HEK293 (cell line): ENCODE measurements around the gene TDRD1.
A peak's percentile ranks its signal among the peaks of the same experiment; 100 is the strongest.

ENCODE experiments used
- CTCF ChIA-PET: fragments of 350-600 bp; formaldehyde crosslinking; extraction: SDS; loops from one replicate; lab custom pipeline; 2021; ENCODE audit warnings: antibody characterized with exemption; lab: Yijun Ruan, JAX
- POLR2A ChIA-PET: fragments of 300-600 bp; formaldehyde crosslinking; extraction: SDS; loops from one replicate; lab custom pipeline; 2020; ENCODE audit warnings: antibody characterized with exemption, inconsistent platforms; lab: Yijun Ruan, JAX
- H3K27ac ChIP-seq: fragments of 200-500 bp; sonication (Bioruptor generic); 2 replicates; pipeline ENCODE4 v1.5.1; 2014; ENCODE audit warnings: low read depth, low read length, control low read depth, inconsistent platforms; ENCODE audit errors: extremely low read depth
- H3K36me3 ChIP-seq, 2 experiments: fragments of 200-500 bp in 1 of 2; sonication (Bioruptor generic) in 1 of 2; 1 replicate in 1 of 2; 2 replicates in 1 of 2; pipeline ENCODE4 v1.5.1; 2014 to 2017; ENCODE audit warnings: inconsistent platforms in 2 of 2, low read length in 2 of 2; ENCODE audit not compliant: control insufficient read depth in 2 of 2, insufficient read depth in 1 of 2
- H3K4me1 ChIP-seq: fragments of 200-500 bp; sonication (Bioruptor generic); 2 replicates; pipeline ENCODE4 v1.5.1; 2014; ENCODE audit warnings: mild to moderate bottlenecking, low read length, inconsistent platforms; ENCODE audit not compliant: control insufficient read depth, insufficient read depth
- H3K4me3 ChIP-seq: 2 replicates; pipeline ENCODE4 v1.5.1; 2011; ENCODE audit warnings: low read depth, mild to moderate bottlenecking, control low read depth, low read length, moderate library complexity
- H3K9me3 ChIP-seq: fragments of 200-500 bp; sonication (Bioruptor generic); 2 replicates; pipeline ENCODE4 v1.5.1; 2014; ENCODE audit warnings: low read depth, low read length, inconsistent platforms; ENCODE audit not compliant: control insufficient read depth, insufficient read depth
- BCL6B ChIP-seq: fragments of 450-650 bp; formaldehyde crosslinking; IDR thresholded peaks from 2 replicates; pipeline ENCODE4 v1.5.1; 2017; ENCODE audit warnings: missing biosample characterization, missing genetic modification characterization
- GLIS1 ChIP-seq: fragments of 450-650 bp; formaldehyde crosslinking; IDR thresholded peaks from 2 replicates; pipeline ENCODE4 v1.5.1; 2016; ENCODE audit warnings: missing biosample characterization, missing genetic modification characterization
- HIC1 ChIP-seq: fragments of 450-650 bp; formaldehyde crosslinking; IDR thresholded peaks from 2 replicates; pipeline ENCODE4 v1.5.1; 2016; ENCODE audit warnings: missing biosample characterization, missing genetic modification characterization
- KLF17 ChIP-seq: fragments of 450-650 bp; formaldehyde crosslinking; IDR thresholded peaks from 2 replicates; pipeline ENCODE4 v1.5.1; 2016; ENCODE audit warnings: missing biosample characterization, missing genetic modification characterization
- KLF8 ChIP-seq: fragments of 450-650 bp; formaldehyde crosslinking; IDR thresholded peaks from 2 replicates; pipeline ENCODE4 v1.5.1; 2016; ENCODE audit warnings: missing biosample characterization, missing genetic modification characterization
- MYNN ChIP-seq: fragments of 450-650 bp; formaldehyde crosslinking; IDR thresholded peaks from 2 replicates; pipeline ENCODE4 v1.5.1; 2016; ENCODE audit warnings: missing biosample characterization, missing genetic modification characterization, borderline replicate concordance
- PRDM6 ChIP-seq: fragments of 450-650 bp; formaldehyde crosslinking; IDR thresholded peaks from 2 replicates; pipeline ENCODE4 v1.5.1; 2017; ENCODE audit warnings: missing biosample characterization, missing genetic modification characterization
- RBAK ChIP-seq: fragments of 450-650 bp; formaldehyde crosslinking; IDR thresholded peaks from 2 replicates; pipeline ENCODE4 v1.5.1; 2016; ENCODE audit warnings: missing biosample characterization, missing genetic modification characterization
- ZBTB10 ChIP-seq: fragments of 450-650 bp; formaldehyde crosslinking; IDR thresholded peaks from 2 replicates; pipeline ENCODE4 v1.5.1; 2016; ENCODE audit warnings: missing biosample characterization, missing genetic modification characterization
- ZBTB48 ChIP-seq: fragments of 450-650 bp; formaldehyde crosslinking; IDR thresholded peaks from 2 replicates; pipeline ENCODE4 v1.5.1; 2016; ENCODE audit warnings: missing biosample characterization, missing genetic modification characterization
- ZFP41 ChIP-seq: fragments of 450-650 bp; formaldehyde crosslinking; IDR thresholded peaks from 2 replicates; pipeline ENCODE4 v1.5.1; 2016; ENCODE audit warnings: missing biosample characterization, missing genetic modification characterization, borderline replicate concordance
- ZNF157 ChIP-seq: fragments of 450-650 bp; formaldehyde crosslinking; IDR thresholded peaks from 2 replicates; pipeline ENCODE4 v1.5.1; 2016; ENCODE audit warnings: missing biosample characterization, missing genetic modification characterization
- ZNF16 ChIP-seq: fragments of 450-650 bp; formaldehyde crosslinking; IDR thresholded peaks from 2 replicates; pipeline ENCODE4 v1.5.1; 2016; ENCODE audit warnings: low read depth, missing biosample characterization, missing genetic modification characterization
- ZNF211 ChIP-seq: fragments of 450-650 bp; formaldehyde crosslinking; IDR thresholded peaks from 2 replicates; pipeline ENCODE4 v1.5.1; 2016; ENCODE audit warnings: low read depth, missing biosample characterization, missing genetic modification characterization
- ZNF214 ChIP-seq: fragments of 450-650 bp; formaldehyde crosslinking; IDR thresholded peaks from 2 replicates; pipeline ENCODE4 v1.5.1; 2017; ENCODE audit warnings: missing biosample characterization, mild to moderate bottlenecking, missing genetic modification characterization, borderline replicate concordance
- ZNF274 ChIP-seq, 2 experiments: fragments of 200-500 bp in 1 of 2; fragments of 450-650 bp in 1 of 2; sonication (Bioruptor generic) in 1 of 2; formaldehyde crosslinking in 1 of 2; IDR thresholded peaks; 2 replicates each; pipeline versions ENCODE4 v1.5.1 to v1.6.1; 2014 to 2016; ENCODE audit warnings: borderline replicate concordance in 1 of 2, inconsistent platforms in 1 of 2, low read length in 1 of 2, missing biosample characterization in 1 of 2, missing genetic modification characterization in 1 of 2
- ZNF335 ChIP-seq: fragments of 450-650 bp; formaldehyde crosslinking; conservative IDR thresholded peaks from 2 replicates; pipeline ENCODE4 v1.5.1; 2016; ENCODE audit warnings: missing biosample characterization, missing genetic modification characterization
- ZNF398 ChIP-seq: fragments of 450-650 bp; formaldehyde crosslinking; IDR thresholded peaks from 2 replicates; pipeline ENCODE4 v1.5.1; 2017; ENCODE audit warnings: missing biosample characterization, missing genetic modification characterization
- ZNF514 ChIP-seq: fragments of 450-650 bp; formaldehyde crosslinking; IDR thresholded peaks from 2 replicates; pipeline ENCODE4 v1.5.1; 2016; ENCODE audit warnings: missing biosample characterization, missing genetic modification characterization
- ZNF529 ChIP-seq: fragments of 450-650 bp; formaldehyde crosslinking; IDR thresholded peaks from 2 replicates; pipeline ENCODE4 v1.5.1; 2017; ENCODE audit warnings: missing genetic modification characterization, missing biosample characterization; ENCODE audit not compliant: insufficient replicate concordance
- ZNF544 ChIP-seq: fragments of 450-650 bp; formaldehyde crosslinking; IDR thresholded peaks from 2 replicates; pipeline ENCODE4 v1.5.0; 2017; ENCODE audit warnings: missing biosample characterization, missing genetic modification characterization
- ZNF560 ChIP-seq: fragments of 450-650 bp; formaldehyde crosslinking; IDR thresholded peaks from 2 replicates; pipeline ENCODE4 v1.5.1; 2017; ENCODE audit warnings: missing biosample characterization, missing genetic modification characterization, borderline replicate concordance
- ZNF785 ChIP-seq: fragments of 450-650 bp; formaldehyde crosslinking; IDR thresholded peaks from 2 replicates; pipeline ENCODE4 v1.5.1; 2016; ENCODE audit warnings: missing biosample characterization, missing genetic modification characterization

Gene TDRD1

GRCh38 chr10:114180937-114181336 is 1.8 kb downstream of the TDRD1 start (continued):
- no peak for TF ChIP-seq KLF17
- no peak for TF ChIP-seq ZBTB10 (tag by site-specific recombination)

- CTCF ChIA-PET, result no interaction called here
- no peaks in the 10 kb centered on the region for H3K4me1 ChIP-seq
- no peak overlapping the region for H3K27ac ChIP-seq
- 0 out of 2 replicates have a peak, but pooled peaks have one; percentile 63 for TF ChIP-seq MYNN (tag by site-specific recombination)
- no peak for TF ChIP-seq GLIS1 (tag by site-specific recombination)
- no peak for TF ChIP-seq ZBTB48
- TF ChIP-seq ZNF514 (tag by site-specific recombination), result no peak
- no peak for TF ChIP-seq ZNF16 (tag by site-specific recombination)
- POLR2A ChIA-PET, result no interaction called here
- no peaks in the 10 kb centered on the region for H3K9me3 ChIP-seq
- H3K36me3 ChIP-seq, result no peaks in the 10 kb centered on the region
- no peak overlapping the region for H3K4me3 ChIP-seq
Measured at GRCh38 chr10:114181971-114182370, 2.8 kb downstream of the TDRD1 start.

GRCh38 chr10:114183563-114183962 is 4.4 kb downstream of the TDRD1 start:
- POLR2A ChIA-PET, result interaction anchor here (0.5 kb wide), 1 partner anchor 46 kb away, joined by 3 read pairs; no protein-coding TSS in a partner anchor
- Histone ChIP-seq H3K9me3 (no peaks in the 10 kb centered on the region), H3K27ac (no peak overlapping the region), H3K4me3 (no peak overlapping the region), H3K36me3 (no peaks in the 10 kb centered on the region), H3K4me1 (no peaks in the 10 kb centered on the region)
- CTCF ChIA-PET, result no interaction called here
- TF ChIP-seq ZFP41 (tag by site-specific recombination) (no peak), ZNF274 (IDR thresholded peaks at IDR 0.05; ENCODE audit: low read length) (no peak), ZNF274 (tag by site-specific recombination; IDR thresholded peaks at IDR 0.05; ENCODE audit: borderline replicate concordance) (no peak), RBAK (no peak), ZNF335 (tag by site-specific recombination) (no peak), ZNF398 (no peak), ZNF214 (tag by site-specific recombination) (no peak), HIC1 (tag by site-specific recombination) (no peak), ZNF560 (tag by site-specific recombination) (no peak), ZNF211 (no peak), ZNF529 (tag by site-specific recombination) (no peak), BCL6B (tag by site-specific recombination) (no peak), KLF8 (tag by site-specific recombination) (no peak), ZNF785 (no peak), PRDM6 (tag by site-specific recombination) (no peak), ZNF157 (tag by site-specific recombination) (no peak), ZNF544 (tag by site-specific recombination) (no peak)
